Measurements from ENCODE around the gene TENM4. TPM values are rescaled to one million over a fixed set of nuclear protein-coding genes. Genes with fewer than 3 reads are reported as not detected.

TENM4 gene
- polyA plus RNA-seq, 1 donor from 2014 or later = 16.8 TPM

- Histone ChIP-seq H3K27ac (ENCODE audit: low read length) (no peak overlapping the region), H3K9ac (ENCODE audit: low read length) (no peak overlapping the region), H3K79me2 (replicated peaks; ENCODE audit: insufficient read depth, low read length) (no peaks in the 10 kb centered on the region), H3K4me2 (ENCODE audit: low read length) (no peak overlapping the region), H4K20me1 (ENCODE audit: insufficient read depth) (no peaks in the 10 kb centered on the region), H3K36me3 (ENCODE audit: insufficient read depth, low read length) (no peaks in the 10 kb centered on the region), H3K9me2 (ENCODE audit: insufficient read depth, low read length) (no peaks in the 10 kb centered on the region), H2AFZ (ENCODE audit: low read depth, low read length) (no peak overlapping the region), H3K27me3 (ENCODE audit: insufficient read depth, low read depth, low read length) (no peaks in the 10 kb centered on the region), H3K9me3 (ENCODE audit: low read length) (no peaks in the 10 kb centered on the region), H3F3A (ENCODE audit: insufficient read depth, low read length, poor library complexity, severe bottlenecking) (no peaks in the 10 kb centered on the region), H3K4me3 (ENCODE audit: low read length) (no peak overlapping the region)
- TF ChIP-seq RAD21 (conservative IDR thresholded peaks at IDR 0.05) = no peak
- no peak for TF ChIP-seq CTCF (IDR thresholded peaks at IDR 0.05; ENCODE audit: poor library complexity, severe bottlenecking)
- no peak for TF ChIP-seq EP300 (conservative IDR thresholded peaks at IDR 0.05; ENCODE audit: poor library complexity, severe bottlenecking)
- TF ChIP-seq MXI1 (conservative IDR thresholded peaks at IDR 0.05; ENCODE audit: poor library complexity, severe bottlenecking) = no peak
- TF ChIP-seq SMC3 (conservative IDR thresholded peaks at IDR 0.05; ENCODE audit: poor library complexity) = no peak
- TF ChIP-seq TAF1 (IDR thresholded peaks at IDR 0.05; ENCODE audit: low read depth) = no peak
Observed at GRCh38 chr11:79244241-79244772, 196.5 kb downstream of the TENM4 start.

GRCh38 chr11:79243422-79244210, 197.2 kb downstream of the TENM4 start:
- H3K79me2 ChIP-seq (replicated peaks; ENCODE audit: insufficient read depth, low read length) = no peaks in the 10 kb centered on the region
- TF ChIP-seq SMC3 (conservative IDR thresholded peaks at IDR 0.05; ENCODE audit: poor library complexity) (no peak), CTCF (IDR thresholded peaks at IDR 0.05; ENCODE audit: poor library complexity, severe bottlenecking) (no peak), EZH2 (IDR thresholded peaks at IDR 0.05; ENCODE audit: borderline replicate concordance, insufficient read depth, low read length, poor library complexity, severe bottlenecking) (no peak), POLR2AphosphoS5 (IDR thresholded peaks at IDR 0.05) (no peak), RAD21 (conservative IDR thresholded peaks at IDR 0.05) (no peak), REST (IDR thresholded peaks at IDR 0.05; ENCODE audit: borderline replicate concordance) (no peak), EP300 (conservative IDR thresholded peaks at IDR 0.05; ENCODE audit: poor library complexity, severe bottlenecking) (no peak)
- H2AFZ ChIP-seq (ENCODE audit: low read depth, low read length) = no peak overlapping the region
- H3K9ac ChIP-seq (ENCODE audit: low read length) = no peak overlapping the region
- no peak overlapping the region for H3K4me2 ChIP-seq (ENCODE audit: low read length)
- H3K27ac ChIP-seq (ENCODE audit: low read length) = no peak overlapping the region
- H4K20me1 ChIP-seq (ENCODE audit: insufficient read depth) = no peaks in the 10 kb centered on the region
- no peaks in the 10 kb centered on the region for H3K9me3 ChIP-seq (ENCODE audit: low read length)
- H3K27me3 ChIP-seq (ENCODE audit: insufficient read depth, low read depth, low read length) = no peaks in the 10 kb centered on the region
- H3K9me2 ChIP-seq (ENCODE audit: insufficient read depth, low read length) = no peaks in the 10 kb centered on the region
- no peak overlapping the region for H3K4me3 ChIP-seq (ENCODE audit: low read length)
- H3F3A ChIP-seq (ENCODE audit: insufficient read depth, low read length, poor library complexity, severe bottlenecking) = no peaks in the 10 kb centered on the region
- H3K36me3 ChIP-seq (ENCODE audit: insufficient read depth, low read length) = no peaks in the 10 kb centered on the region
